HG02870 (cell line): ENCODE results near the gene ACAA2.

Source experiments
- ATAC-seq: cut with Tn5 transposase; IDR thresholded peaks from one replicate; pipeline ENCODE4 v1.9.1; 2021; ENCODE audit warnings: mild to moderate bottlenecking, moderate library complexity; ENCODE audit not compliant: unreplicated experiment

ACAA2 gene

GRCh38 chr18:49813319-49814146 is at the start of gene ACAA2:
Gene ACAA2, minus strand, starts transcription at chr18:49813533. Its CDS starts 49 bp downstream, at chr18:49813484.
- ATAC-seq: peak; percentile 68

GRCh38 chr18:49862656-49863385 is 49.5 kb upstream of the ACAA2 start:
- ATAC-seq: no peak

- ATAC-seq: no peak
These were observed 48.3 kb upstream of the ACAA2 start for GRCh38 chr18:49861659-49862058.

GRCh38 chr18:49859725-49860124 is 46.4 kb upstream of the ACAA2 start:
- no peak for ATAC-seq

GRCh38 chr18:49859021-49859359 is 45.7 kb upstream of the ACAA2 start:
- ATAC-seq: no peak

- ATAC-seq: no peak
These were observed 45.1 kb upstream of the ACAA2 start for GRCh38 chr18:49858309-49859020.

- no peak for ATAC-seq
These were observed 44.4 kb upstream of the ACAA2 start for GRCh38 chr18:49857708-49858107.

GRCh38 chr18:49856496-49856895 is 43.2 kb upstream of the ACAA2 start:
- ATAC-seq: no peak

GRCh38 chr18:49855711-49856415 is 42.5 kb upstream of the ACAA2 start:
- no peak for ATAC-seq

- no peak for ATAC-seq
These were observed 41.3 kb upstream of the ACAA2 start for GRCh38 chr18:49854681-49855080.

- ATAC-seq: no peak
These were observed 40.1 kb upstream of the ACAA2 start for GRCh38 chr18:49853436-49853835.

GRCh38 chr18:49853011-49853410 is 39.7 kb upstream of the ACAA2 start:
- ATAC-seq: no peak

GRCh38 chr18:49851624-49852023 is 38.3 kb upstream of the ACAA2 start:
- no peak for ATAC-seq

- no peak for ATAC-seq
These were observed 37.3 kb upstream of the ACAA2 start for GRCh38 chr18:49850636-49851035.

GRCh38 chr18:49849331-49850217 is 36.2 kb upstream of the ACAA2 start:
- ATAC-seq: no peak

GRCh38 chr18:49848115-49848514 is 34.8 kb upstream of the ACAA2 start:
- no peak for ATAC-seq

GRCh38 chr18:49847524-49847923 is 34.2 kb upstream of the ACAA2 start:
- ATAC-seq: no peak

- ATAC-seq: no peak
These were observed 33.6 kb upstream of the ACAA2 start for GRCh38 chr18:49846718-49847470.

- no peak for ATAC-seq
These were observed 33.0 kb upstream of the ACAA2 start for GRCh38 chr18:49846361-49846662.
